GM06990 (cell line): ENCODE measurements around the gene EIF3B.
"Not testable (repeated sequence)": the region's sequence is repeated elsewhere in the genome, so short reads cannot be mapped to it uniquely, and the experiment has no call there.

ENCODE experiments used
- DNase-seq: peaks from one replicate; pipeline ENCODE4 v3.0.0-alpha.2; 2011; ENCODE audit not compliant: insufficient read length; ENCODE audit errors: extremely low read depth
- H3K27me3 ChIP-seq: replicated peaks from 2 replicates; pipeline ENCODE4 v1.6.0; 2011; ENCODE audit warnings: low read length; ENCODE audit not compliant: control insufficient read depth, insufficient read depth
- H3K36me3 ChIP-seq: 2 replicates; pipeline ENCODE4 v1.5.1; 2011; ENCODE audit warnings: low read length; ENCODE audit not compliant: control insufficient read depth, insufficient read depth
- H3K4me3 ChIP-seq: replicated peaks from 2 replicates; pipeline ENCODE4 v1.5.1; 2011; ENCODE audit warnings: low read depth, mild to moderate bottlenecking, control low read depth, low read length
- CTCF ChIP-seq: IDR thresholded peaks from 2 replicates; pipeline ENCODE4 v1.5.1; 2011; ENCODE audit warnings: low read length, control low read depth, mild to moderate bottlenecking, inconsistent platforms; ENCODE audit not compliant: insufficient read depth, poor library complexity, severe bottlenecking

The EIF3B gene

GRCh38 chr7:2373124-2373556 lies 18.5 kb downstream of the EIF3B start:
- peaks cover 68% of the 10 kb centered on the region for H3K36me3 ChIP-seq
- H3K4me3 ChIP-seq: no peak overlapping the region
- no peak for TF ChIP-seq CTCF
- H3K27me3 ChIP-seq: no peaks in the 10 kb centered on the region
- DNase-seq: no peak

GRCh38 chr7:2373646-2374045 lies 19.0 kb downstream of the EIF3B start:
- no peak for TF ChIP-seq CTCF
- H3K36me3 ChIP-seq: peaks cover 72% of the 10 kb centered on the region
- H3K4me3 ChIP-seq: no peak overlapping the region
- no peak for DNase-seq
- H3K27me3 ChIP-seq: no peaks in the 10 kb centered on the region

- no peaks in the 10 kb centered on the region for H3K27me3 ChIP-seq
- H3K36me3 ChIP-seq: peaks cover 74% of the 10 kb centered on the region
- DNase-seq: no peak
- TF ChIP-seq CTCF: no peak
- no peak overlapping the region for H3K4me3 ChIP-seq
These were observed 19.8 kb downstream of the EIF3B start for GRCh38 chr7:2374401-2374800.

- Histone ChIP-seq H3K4me3 (no peak overlapping the region), H3K27me3 (no peaks in the 10 kb centered on the region), H3K36me3 (peaks cover 79% of the 10 kb centered on the region)
- no peak for TF ChIP-seq CTCF
- no peak for DNase-seq
These were observed 20.5 kb downstream of the EIF3B start for GRCh38 chr7:2374830-2375728.

GRCh38 chr7:2376351-2377154 lies 21.9 kb downstream of the EIF3B start:
- H3K4me3 ChIP-seq: no peak overlapping the region
- DNase-seq: no peak
- no peaks in the 10 kb centered on the region for H3K27me3 ChIP-seq
- no peak for TF ChIP-seq CTCF
- peaks cover 80% of the 10 kb centered on the region for H3K36me3 ChIP-seq

- not testable (repeated sequence) for H3K27me3 ChIP-seq, DNase-seq, H3K4me3 ChIP-seq
- H3K36me3 ChIP-seq: peaks cover 75% of the 10 kb centered on the region
These were observed 22.9 kb downstream of the EIF3B start for GRCh38 chr7:2377492-2377891.

- not testable (repeated sequence) for DNase-seq, H3K4me3 ChIP-seq, H3K27me3 ChIP-seq
- H3K36me3 ChIP-seq: peaks cover 69% of the 10 kb centered on the region
These were observed 23.5 kb downstream of the EIF3B start for GRCh38 chr7:2378125-2378524.
